A549 (cell line): ENCODE results near the gene SNAPC5. TPM values are rescaled to one million over a fixed set of nuclear protein-coding genes. Genes with fewer than 3 reads are reported as not detected.

Experiments used
- ATAC-seq, 2 experiments: fragments of 200-7000 bp in 1 of 2; fragments of >200 bp in 1 of 2; cut with Nextera tagmentation in 1 of 2; cut with Tn5 transposase in 1 of 2; 3 replicates each; pipeline versions ENCODE4 v1.8.0 to v1.9.1; 2018 to 2020; ENCODE audit warnings: mild to moderate bottlenecking in 1 of 2, moderate library complexity in 1 of 2
- CTCF ChIA-PET: fragments of 300-600 bp; sonication (Branson Sonifier 250); formaldehyde crosslinking; extraction: SDS; loops from one replicate; lab custom pipeline; 2021; ENCODE audit warnings: antibody characterized with exemption, inconsistent platforms; lab: Yijun Ruan, JAX
- POLR2A ChIA-PET: fragments of 350-600 bp; formaldehyde crosslinking; extraction: SDS; loops from one replicate; lab custom pipeline; 2021; ENCODE audit warnings: antibody characterized with exemption, inconsistent platforms; lab: Yijun Ruan, JAX
- DNase-seq, 2 experiments: peaks; one replicate each; pipeline versions ENCODE4 v3.0.0 to v3.0.0-alpha.2; 2011 to 2016; ENCODE audit warnings: low read depth in 1 of 2, low spot score in 1 of 2
- FAIRE-seq: peaks from 2 replicates; lab custom pipeline; 2011; peaks lifted over from hg19 to GRCh38; lab: Jason Lieb, UNC
- H3K27ac ChIP-seq, 2 experiments: fragments of >200 bp; sonication (Bioruptor Twin); formaldehyde crosslinking; 3 replicates each; pipeline ENCODE4 v1.5.1; 2016 to 2017
- H3K4me1 ChIP-seq: fragments of >200 bp; sonication (Bioruptor Twin); formaldehyde crosslinking; 3 replicates; pipeline ENCODE4 v1.6.1; 2016
- H3K4me2 ChIP-seq: fragments of >200 bp; sonication (Bioruptor Twin); formaldehyde crosslinking; 3 replicates; pipeline ENCODE4 v1.6.1; 2016
- H3K4me3 ChIP-seq: fragments of >200 bp; sonication (Bioruptor Twin); formaldehyde crosslinking; 3 replicates; pipeline ENCODE4 v1.5.1; 2016
- H3K9me3 ChIP-seq: fragments of >200 bp; sonication (Bioruptor Twin); formaldehyde crosslinking; 3 replicates; pipeline ENCODE4 v1.6.1; 2016
- ATOH8 ChIP-seq: fragments of 250-450 bp; sonication (Bioruptor Pico); IDR thresholded peaks from 2 replicates; pipeline ENCODE4 v1.5.0; 2020; ENCODE audit warnings: low read depth, mild to moderate bottlenecking, moderate library complexity
- CBX8 ChIP-seq: fragments of 200-600 bp; sonication (generic); IDR thresholded peaks from 2 replicates; pipeline ENCODE4 v1.6.1; 2016
- CTCF ChIP-seq: fragments of >200 bp; sonication (Bioruptor Twin); formaldehyde crosslinking; IDR thresholded peaks from 3 replicates; pipeline ENCODE4 v1.5.1; 2016
- EHMT2 ChIP-seq: fragments of 200-600 bp; sonication (generic); IDR thresholded peaks from 2 replicates; pipeline ENCODE4 v1.6.1; 2016; ENCODE audit warnings: antibody characterized with exemption, low read depth, mild to moderate bottlenecking, moderate library complexity
- FOSL2 ChIP-seq, 2 experiments: fragments of 450-650 bp in 1 of 2; fragments of >200 bp in 1 of 2; sonication (Bioruptor Twin) in 1 of 2; formaldehyde crosslinking; IDR thresholded peaks; 2 replicates each; pipeline versions ENCODE4 v1.5.0 to v1.6.1; 2016 to 2020; ENCODE audit warnings: mild to moderate bottlenecking in 1 of 2, moderate library complexity in 1 of 2
- HOXB13 ChIP-seq: fragments of 250-450 bp; sonication (Bioruptor Pico); IDR thresholded peaks from 2 replicates; pipeline ENCODE4 v1.5.0; 2020; ENCODE audit warnings: low read depth, mild to moderate bottlenecking, moderate library complexity
- HOXB5 ChIP-seq: fragments of 250-450 bp; sonication (Bioruptor Pico); IDR thresholded peaks from 2 replicates; pipeline ENCODE4 v1.5.0; 2020; ENCODE audit warnings: mild to moderate bottlenecking, moderate library complexity
- MAFK ChIP-seq: fragments of 450-650 bp; IDR thresholded peaks from 2 replicates; pipeline ENCODE4 v1.6.1; 2014; ENCODE audit not compliant: partially characterized antibody
- MAX ChIP-seq: IDR thresholded peaks from 2 replicates; pipeline ENCODE4 v1.6.1; 2012
- NFE2L2 ChIP-seq: fragments of 150-350 bp; conservative IDR thresholded peaks from 2 replicates; pipeline ENCODE4 v1.6.1; 2014; ENCODE audit warnings: low read length
- PHF8 ChIP-seq: fragments of 200-600 bp; sonication (generic); IDR thresholded peaks from 2 replicates; pipeline ENCODE4 v1.6.1; 2016; ENCODE audit warnings: low read depth, mild to moderate bottlenecking, antibody characterized with exemption, moderate library complexity, borderline replicate concordance
- REST ChIP-seq: fragments of 200-600 bp; sonication (generic); IDR thresholded peaks from 2 replicates; pipeline ENCODE4 v1.6.1; 2016; ENCODE audit warnings: antibody characterized with exemption, mild to moderate bottlenecking, moderate library complexity
- TP53 ChIP-seq: fragments of 250-450 bp; sonication (Bioruptor Pico); IDR thresholded peaks from 2 replicates; pipeline ENCODE4 v1.5.0; 2021; ENCODE audit warnings: mild to moderate bottlenecking, moderate library complexity
- USF2 ChIP-seq: fragments of 450-650 bp; IDR thresholded peaks from 2 replicates; pipeline ENCODE4 v1.6.1; 2014; ENCODE audit warnings: antibody characterized with exemption
- ZFP36 ChIP-seq: fragments of 450-650 bp; IDR thresholded peaks from 2 replicates; pipeline ENCODE4 v1.6.1; 2014; ENCODE audit warnings: borderline replicate concordance; ENCODE audit not compliant: partially characterized antibody
- whole genome bisulfite sequencing: methylation state at CpG from one replicate; pipeline ENCODE4 v1.1.6; 2017; ENCODE audit errors: missing lambda C conversion rate; 5-methylcytosine and 5-hydroxymethylcytosine counted together
- polyA plus RNA-seq, 4 experiments: library from polyadenylated mRNA; depleted of rRNA in 3 of 4; stranded (reverse); fragments of >200 nt; fragmentation: RNase III in 1 of 4; extraction: RNeasy Plus Mini Kit Qiagen cat#74134 plus additional on column Dnase treatment in 1 of 4; gene quantifications; 2 replicates in 3 of 4; 3 replicates in 1 of 4; pipeline ENCODE4 v1.2.3, GENCODE V29; 2011 to 2017

The SNAPC5 gene
- polyA plus RNA-seq, 2 of the 4 experiments (the other 2 are of a cell fraction), result 80.9 to 84.9 TPM

GRCh38 chr15:66497502-66498455, at the start of gene SNAPC5 (continued):
- peak; percentile 38; the same call in 1 of the 2 replicates for TF ChIP-seq REST
- TF ChIP-seq CTCF, result peak; percentile 100
- peak; percentile 98 for TF ChIP-seq TP53 (CRISPR knock-in tag)
- TF ChIP-seq HOXB5 (CRISPR knock-in tag), result peak; percentile 89
- peak; percentile 74; the same call in 1 of the 2 replicates for TF ChIP-seq PHF8
- no peak for TF ChIP-seq CBX8
- TF ChIP-seq HOXB13 (CRISPR knock-in tag), result peak; percentile 76; the same call in 1 of the 2 replicates
- TF ChIP-seq MAFK, result peak; percentile 41
- peak; percentile 3; the same call in 1 of the 2 replicates for TF ChIP-seq USF2
- TF ChIP-seq EHMT2, result no peak
- TF ChIP-seq ZFP36, result peak; percentile 24
- no peak for TF ChIP-seq FOSL2 (IDR thresholded peaks at IDR 0.05)
- TF ChIP-seq FOSL2 (CRISPR knock-in tag; IDR thresholded peaks at IDR 0.05), result peak; percentile 82

- Histone ChIP-seq H3K27ac (no peak overlapping the region), H3K4me2 (no peak overlapping the region), H3K9me3 (no peaks in the 10 kb centered on the region), H3K4me1 (no peaks in the 10 kb centered on the region), H3K4me3 (no peak overlapping the region)
- DNase-seq, result no peak
- peak; percentile 96 for TF ChIP-seq MAFK
- no peak for TF ChIP-seq NFE2L2
- no peak for TF ChIP-seq ATOH8 (CRISPR knock-in tag)
- TF ChIP-seq MAX, result no peak
- no peak for FAIRE-seq
- ChIA-PET CTCF (interaction anchor here (0.8 to 2.4 kb wide), 3 partner anchors 12 to 33 kb away, joined by 3 to 15 read pairs (median 4); partner anchors contain the start of gene LCTL), POLR2A (no interaction called here)
- whole genome bisulfite sequencing, result 90% methylated on average over 1 of the region's 1 CpG
- ATAC-seq, result no peak
Measured at GRCh38 chr15:66545255-66545654, 47.7 kb upstream of the SNAPC5 start.
